ENCODE data around the gene CAPG. TPM values are rescaled to one million over a fixed set of nuclear protein-coding genes. Genes with fewer than 3 reads are reported as not detected.

Gene CAPG
- total and polyA plus RNA-seq, 5 experiments from 2014 or later: 5.7 to 18.6 (median 15.7) TPM

DNA sequence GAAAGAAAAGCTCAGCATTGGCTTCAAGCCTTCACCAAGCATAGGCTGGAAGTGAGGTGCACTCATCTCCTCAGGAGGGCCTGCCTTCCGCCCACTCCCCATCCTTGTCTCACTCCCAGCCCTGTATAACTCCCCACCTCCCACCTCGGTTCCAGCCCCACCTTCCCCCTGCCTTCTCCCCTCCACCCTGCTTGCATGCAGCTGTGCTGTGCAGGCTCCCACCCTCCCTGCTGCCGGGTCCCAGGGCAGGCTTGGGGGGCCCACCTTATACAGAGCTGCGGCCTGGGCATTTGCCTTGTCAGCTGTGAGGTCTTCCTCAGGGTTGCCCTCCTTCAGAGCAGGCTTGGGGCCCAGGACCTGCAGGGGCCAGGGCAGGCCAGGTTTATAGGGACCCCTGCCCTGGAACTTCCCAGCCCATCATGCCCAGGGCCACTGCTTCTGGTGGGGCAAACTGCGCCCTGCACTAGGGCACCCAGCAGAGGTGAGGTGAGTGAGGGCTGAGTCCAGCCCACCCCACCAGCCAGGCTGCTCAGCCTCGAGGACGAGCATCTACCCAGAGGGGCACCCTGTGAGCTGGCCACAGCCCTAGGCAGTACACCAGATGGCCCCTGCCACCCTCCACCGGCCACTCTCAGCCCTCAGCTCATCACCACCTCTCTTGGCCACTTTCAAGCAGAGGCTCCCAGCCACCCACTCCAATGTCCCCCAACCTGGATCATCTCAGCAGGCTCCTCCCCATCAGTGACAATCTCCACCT is 11.6 kb downstream of the CAPG start:
- POLR2A ChIA-PET: no interaction called here
- no peak overlapping the region for H3K4me3 Mint-ChIP-seq
- peaks cover 0 to 9% (median 8%) of the 10 kb centered on the region in 3 donors for H3K36me3 Mint-ChIP-seq

GRCh38 chr2:85397925-85398331 is 12.2 kb downstream of the CAPG start:
- Mint-ChIP-seq H3K27me3 (no peaks in the 10 kb centered on the region), H3K4me1 (peaks cover 0 to 11% (median 2%) of the 10 kb centered on the region in 4 donors), H3K36me3 (peaks cover 0 to 4% (median 4%) of the 10 kb centered on the region in 3 donors), H3K4me3 (no peak overlapping the region), H3K27ac (peak overlapping the region in 1 of 10 donors; percentile 8), H3K9me3 (peaks cover 0 to 4% (median 0%) of the 10 kb centered on the region in 9 donors)
- DNase-seq: no peak
- no peak for ATAC-seq
- POLR2A ChIA-PET: no interaction called here

More for the DNA sequence above, 11.6 kb downstream of the CAPG start:
- DNase-seq (no peak), ATAC-seq (no peak)
- peak overlapping the region in 2 of 10 donors; percentile 51 to 63 for H3K27ac Mint-ChIP-seq
- peaks cover 0 to 10% (median 3%) of the 10 kb centered on the region in 9 donors for H3K9me3 Mint-ChIP-seq
- H3K4me1 Mint-ChIP-seq: peaks cover 0 to 8% (median under 1%) of the 10 kb centered on the region in 4 donors
- H3K27me3 Mint-ChIP-seq: no peaks in the 10 kb centered on the region

DNA sequence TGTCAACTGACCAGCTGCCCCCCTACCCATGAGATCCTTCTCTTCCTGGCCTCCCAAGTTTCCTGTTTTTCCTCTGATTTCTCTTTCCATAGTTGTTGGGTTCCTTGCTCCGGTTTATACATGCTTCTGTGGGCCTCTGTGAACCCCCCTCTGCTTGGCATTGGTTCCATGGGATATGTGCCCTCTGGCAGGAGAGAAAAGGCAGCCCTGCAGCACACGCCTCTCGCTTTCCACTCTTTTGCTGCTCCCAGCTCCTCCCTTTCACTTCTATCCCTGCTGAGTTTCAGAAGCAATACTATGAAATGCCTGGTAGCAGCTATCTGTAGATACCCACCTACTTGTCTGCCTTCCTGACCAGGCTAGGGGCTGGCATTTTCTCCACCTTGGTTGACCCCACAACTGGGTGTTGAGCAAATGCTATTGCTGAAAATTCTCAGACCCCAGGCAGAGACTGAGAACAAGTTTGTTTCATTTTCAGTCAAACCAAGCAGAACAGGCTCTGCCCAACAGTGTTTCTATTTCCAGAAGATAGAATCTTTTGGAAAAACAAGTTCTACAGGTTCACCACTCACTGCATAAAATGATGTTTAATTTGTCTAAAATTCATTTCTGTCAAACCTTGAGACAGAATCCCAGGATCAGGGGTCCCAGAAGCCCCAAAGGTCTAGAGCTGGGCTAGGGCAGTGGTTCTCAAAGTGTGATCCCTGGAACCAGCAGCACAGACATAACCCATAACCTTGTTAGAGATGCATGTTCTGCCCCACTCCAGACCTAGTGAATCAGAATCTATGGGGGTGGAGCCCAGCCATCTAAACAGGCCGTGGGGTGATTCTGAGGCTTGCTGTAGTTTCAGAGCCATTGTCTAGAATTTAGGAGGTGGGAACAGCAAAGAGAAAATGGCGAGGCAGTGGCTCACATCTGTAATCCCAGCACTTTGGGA is 13.4 kb downstream of the CAPG start:
- POLR2A ChIA-PET: interaction anchor here (0.6 to 1.0 kb wide), 3 partner anchors 15 to 881 kb away, joined by 3 read pairs; no protein-coding TSS in a partner anchor
- H3K27ac Mint-ChIP-seq: peak overlapping the region in 3 of 10 donors; percentile 52 to 64 (median 53)

GRCh38 chr2:85395912-85396475 is 14.2 kb downstream of the CAPG start:
- Mint-ChIP-seq H3K4me3 (no peak overlapping the region), H3K4me1 (peaks cover 5 to 20% (median 16%) of the 10 kb centered on the region in 4 donors), H3K36me3 (peaks cover 0 to 2% (median 0%) of the 10 kb centered on the region in 3 donors), H3K27ac (no peak overlapping the region), H3K9me3 (no peaks in the 10 kb centered on the region), H3K27me3 (no peaks in the 10 kb centered on the region)
- DNase-seq (no peak), ATAC-seq (no peak)
- POLR2A ChIA-PET: interaction anchor here (0.7 to 1.0 kb wide), 2 partner anchors 41 to 880 kb away, joined by 3 read pairs; no protein-coding TSS in a partner anchor

More for the DNA sequence above, 13.4 kb downstream of the CAPG start:
- no peak for DNase-seq
- Mint-ChIP-seq H3K4me1 (peaks cover 2 to 14% (median 8%) of the 10 kb centered on the region in 4 donors), H3K36me3 (peaks cover 0 to 2% (median 0%) of the 10 kb centered on the region in 3 donors), H3K9me3 (no peaks in the 10 kb centered on the region), H3K27me3 (no peaks in the 10 kb centered on the region), H3K4me3 (no peak overlapping the region)
- ATAC-seq: no peak

DNA sequence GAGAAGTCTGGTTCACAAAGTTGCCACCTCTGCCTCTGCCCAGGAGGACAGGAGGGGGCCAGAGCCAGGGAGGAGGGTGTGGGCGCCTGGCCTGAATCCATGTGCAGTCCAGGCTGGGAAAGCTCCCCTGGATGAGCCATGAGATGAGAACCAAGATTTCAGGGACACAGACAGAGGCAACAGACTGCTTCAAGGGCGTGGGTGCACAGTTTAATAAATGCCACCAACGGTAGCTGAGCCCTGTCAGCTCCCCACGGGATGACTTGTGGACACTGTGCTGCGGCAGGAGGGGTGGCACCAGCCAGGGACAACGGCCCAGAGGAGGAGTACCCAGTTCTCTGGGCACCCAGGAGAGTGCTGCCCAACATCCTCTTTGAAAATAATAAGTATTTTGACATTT is 15.2 kb downstream of the CAPG start:
- no peak for ATAC-seq
- Mint-ChIP-seq H3K9me3 (no peaks in the 10 kb centered on the region), H3K27me3 (no peaks in the 10 kb centered on the region), H3K27ac (no peak overlapping the region), H3K4me3 (no peak overlapping the region), H3K4me1 (peaks cover 5 to 20% (median 16%) of the 10 kb centered on the region in 4 donors), H3K36me3 (peaks cover 0 to 6% (median 0%) of the 10 kb centered on the region in 3 donors)
- POLR2A ChIA-PET: interaction anchor here (1.1 to 1.6 kb wide), 2 partner anchors 19 to 155 kb away, joined by 3 to 7 read pairs; no protein-coding TSS in a partner anchor
- no peak for DNase-seq

GRCh38 chr2:85394261-85394681 is 15.9 kb downstream of the CAPG start:
- H3K4me3 Mint-ChIP-seq: no peak overlapping the region
- no peaks in the 10 kb centered on the region for H3K27me3 Mint-ChIP-seq
- no peak for DNase-seq
- no peaks in the 10 kb centered on the region for H3K9me3 Mint-ChIP-seq
- peak overlapping the region in 1 of 10 donors; percentile 24 for H3K27ac Mint-ChIP-seq
- H3K4me1 Mint-ChIP-seq: peaks cover 5 to 20% (median 16%) of the 10 kb centered on the region in 4 donors
- no peak for ATAC-seq
- H3K36me3 Mint-ChIP-seq: peaks cover 0 to 6% (median 3%) of the 10 kb centered on the region in 3 donors
- POLR2A ChIA-PET: interaction anchor here (1.1 to 1.6 kb wide), 2 partner anchors 20 to 156 kb away, joined by 3 to 7 read pairs; no protein-coding TSS in a partner anchor

DNA sequence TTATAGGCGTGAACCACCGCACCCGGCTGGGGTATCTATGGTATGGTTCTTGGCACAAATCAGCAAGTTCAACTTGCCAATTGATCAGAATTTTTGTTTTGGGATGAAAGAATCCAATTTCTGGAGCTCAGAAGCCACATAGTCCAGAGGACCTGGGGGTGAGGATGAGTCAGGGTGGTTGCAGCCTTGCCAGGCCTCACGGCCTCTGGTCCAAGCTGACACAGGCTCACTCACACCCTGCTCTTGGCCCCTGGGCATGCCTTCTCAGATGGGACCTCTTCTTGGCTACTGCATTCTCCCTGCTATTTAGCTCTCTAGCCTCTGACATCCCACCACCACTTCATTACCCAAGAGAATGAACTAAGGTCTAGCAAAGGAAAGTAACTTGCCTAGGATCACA is 16.3 kb downstream of the CAPG start:
- H3K4me3 Mint-ChIP-seq: no peak overlapping the region
- H3K27me3 Mint-ChIP-seq: no peaks in the 10 kb centered on the region
- peaks cover 5 to 20% (median 16%) of the 10 kb centered on the region in 4 donors for H3K4me1 Mint-ChIP-seq
- ATAC-seq (no peak), DNase-seq (no peak)
- peaks cover 0 to 6% (median 3%) of the 10 kb centered on the region in 3 donors for H3K36me3 Mint-ChIP-seq
- POLR2A ChIA-PET: interaction anchor here (1.1 to 1.6 kb wide), 2 partner anchors 20 to 156 kb away, joined by 3 to 7 read pairs; no protein-coding TSS in a partner anchor
- H3K27ac Mint-ChIP-seq: peak overlapping the region in 1 of 10 donors; percentile 70
- H3K9me3 Mint-ChIP-seq: no peaks in the 10 kb centered on the region

- POLR2A ChIA-PET: interaction anchor here (0.7 to 3.4 kb wide), 3 partner anchors 28 to 162 kb away, joined by 3 to 9 read pairs (median 5); no protein-coding TSS in a partner anchor
- Mint-ChIP-seq H3K4me3 (no peak overlapping the region), H3K36me3 (peaks cover 0 to 25% (median 8%) of the 10 kb centered on the region in 3 donors), H3K4me1 (peaks cover 5 to 20% (median 16%) of the 10 kb centered on the region in 4 donors), H3K27me3 (no peaks in the 10 kb centered on the region), H3K27ac (peak overlapping the region in 3 of 10 donors; percentile 4 to 69 (median 16)), H3K9me3 (no peaks in the 10 kb centered on the region)
- DNase-seq (peak; percentile 51 to 86 (median 70)), ATAC-seq (peak; percentile 76 to 83)
Observed at GRCh38 chr2:85390941-85391669, 19.1 kb downstream of the CAPG start.

- Mint-ChIP-seq H3K4me1 (peaks cover 5 to 25% (median 23%) of the 10 kb centered on the region in 4 donors), H3K27ac (peak overlapping the region in 4 of 10 donors; percentile 22 to 62 (median 39)), H3K9me3 (no peaks in the 10 kb centered on the region), H3K36me3 (peaks cover 0 to 40% (median 9%) of the 10 kb centered on the region in 3 donors), H3K27me3 (no peaks in the 10 kb centered on the region), H3K4me3 (no peak overlapping the region)
- ATAC-seq: no peak
- no peak for DNase-seq
- POLR2A ChIA-PET: interaction anchor here (0.6 to 3.4 kb wide), 4 partner anchors 57 to 163 kb away, joined by 3 to 9 read pairs (median 3); partner anchors contain the start of genes MAT2A and TGOLN2
Observed at GRCh38 chr2:85388878-85389538, 21.2 kb downstream of the CAPG start.

GRCh38 chr2:85387754-85388153 is 22.4 kb downstream of the CAPG start:
- POLR2A ChIA-PET: no interaction called here
- ATAC-seq (no peak), DNase-seq (no peak)
- Mint-ChIP-seq H3K4me1 (peaks cover 5 to 24% (median 19%) of the 10 kb centered on the region in 4 donors), H3K27me3 (no peaks in the 10 kb centered on the region), H3K27ac (no peak overlapping the region), H3K36me3 (peaks cover 0 to 48% (median 9%) of the 10 kb centered on the region in 3 donors), H3K9me3 (no peaks in the 10 kb centered on the region), H3K4me3 (no peak overlapping the region)

- peaks cover 0 to under 1% (median 0%) of the 10 kb centered on the region in 9 donors for H3K9me3 Mint-ChIP-seq
- H3K27me3 Mint-ChIP-seq: no peaks in the 10 kb centered on the region
- ATAC-seq (no peak), DNase-seq (no peak)
- H3K4me1 Mint-ChIP-seq: peaks cover 0 to 9% (median 5%) of the 10 kb centered on the region in 4 donors
- peaks cover 0 to 55% (median 13%) of the 10 kb centered on the region in 3 donors for H3K36me3 Mint-ChIP-seq
- H3K27ac Mint-ChIP-seq: peak overlapping the region in 2 of 10 donors; percentile 70 to 73
- H3K4me3 Mint-ChIP-seq: no peak overlapping the region
- POLR2A ChIA-PET: interaction anchor here (0.6 kb wide), 2 partner anchors 32 to 65 kb away, joined by 4 to 6 read pairs; partner anchors contain the start of gene RETSAT
Observed at GRCh38 chr2:85385746-85386145, 24.4 kb downstream of the CAPG start.

Data from naive thymus-derived CD8-positive, alpha-beta T cell (primary cell).